Calu3 (cell line): Measurements from ENCODE around the gene PICALM. TPM values are rescaled to one million over a fixed set of nuclear protein-coding genes. Genes with fewer than 3 reads are reported as not detected.

Experiments used
- BruUV-seq: library from RNA; stranded (reverse); fragments of 400-500 nt; replicated peaks from 2 replicates; lab custom pipeline; 2021; lab: Mats Ljungman, UMichigan
- CTCF ChIA-PET: fragments of 300-600 bp; sonication (Branson Sonifier 250); formaldehyde crosslinking; loops from one replicate; lab custom pipeline; 2022; ENCODE audit warnings: antibody characterized with exemption; lab: Charles Lee
- DNase-seq: peaks from one replicate; pipeline ENCODE4 v3.0.0; 2022
- H3K27ac Mint-ChIP-seq: one replicate; pipeline ENCODE4 v1.8.0; 2022; ENCODE audit warnings: mixed read lengths; ENCODE audit not compliant: unreplicated experiment
- H3K27me3 Mint-ChIP-seq: one replicate; pipeline ENCODE4 v1.8.0; 2022; ENCODE audit warnings: mixed read lengths; ENCODE audit not compliant: unreplicated experiment
- H3K36me3 Mint-ChIP-seq: one replicate; pipeline ENCODE4 v1.8.0; 2022; ENCODE audit warnings: mild to moderate bottlenecking, moderate library complexity, mixed read lengths; ENCODE audit not compliant: insufficient read depth, unreplicated experiment
- H3K4me1 Mint-ChIP-seq: one replicate; pipeline ENCODE4 v1.8.0; 2022; ENCODE audit warnings: mild to moderate bottlenecking, low read depth, mixed read lengths; ENCODE audit not compliant: unreplicated experiment
- H3K4me3 Mint-ChIP-seq: one replicate; pipeline ENCODE4 v1.8.0; 2022; ENCODE audit warnings: mild to moderate bottlenecking, low read depth, moderate library complexity, mixed read lengths; ENCODE audit not compliant: unreplicated experiment
- H3K9me3 Mint-ChIP-seq: one replicate; pipeline ENCODE4 v1.8.0; 2022; ENCODE audit warnings: low read depth, mixed read lengths; ENCODE audit not compliant: unreplicated experiment
- CTCF ChIP-seq: fragments of 200-600 bp; IDR thresholded peaks from one replicate; pipeline ENCODE4 v1.8.0; 2022; ENCODE audit warnings: antibody characterized with exemption; ENCODE audit not compliant: unreplicated experiment
- intact Hi-C: fragments of 100-400 bp; cut with micrococcal nuclease; formaldehyde crosslinking; loops from one replicate; pipeline ENCODE4 v1.10.0; 2022; ENCODE audit not compliant: unreplicated experiment
- total RNA-seq: library from RNA; stranded (reverse); gene quantifications from 2 replicates; pipeline ENCODE4 v1.2.3, GENCODE V29; 2022

PICALM gene
- total RNA-seq, 1 experiment from 2014 or later = 124 TPM

- no peaks in the 10 kb centered on the region for H3K27me3 Mint-ChIP-seq
- intact Hi-C loops = no loop called here
- CTCF ChIA-PET = no interaction called here
- H3K4me1 Mint-ChIP-seq = no peaks in the 10 kb centered on the region
- no peaks in the 10 kb centered on the region for H3K36me3 Mint-ChIP-seq
- H3K27ac Mint-ChIP-seq = no peak overlapping the region
- no TSS peak for BruUV-seq
- no peak for DNase-seq
- H3K9me3 Mint-ChIP-seq = no peaks in the 10 kb centered on the region
- H3K4me3 Mint-ChIP-seq = no peak overlapping the region
- TF ChIP-seq CTCF = no peak
Measured at GRCh38 chr11:86101493-86101892, 32.6 kb upstream of the PICALM start.

DNA sequence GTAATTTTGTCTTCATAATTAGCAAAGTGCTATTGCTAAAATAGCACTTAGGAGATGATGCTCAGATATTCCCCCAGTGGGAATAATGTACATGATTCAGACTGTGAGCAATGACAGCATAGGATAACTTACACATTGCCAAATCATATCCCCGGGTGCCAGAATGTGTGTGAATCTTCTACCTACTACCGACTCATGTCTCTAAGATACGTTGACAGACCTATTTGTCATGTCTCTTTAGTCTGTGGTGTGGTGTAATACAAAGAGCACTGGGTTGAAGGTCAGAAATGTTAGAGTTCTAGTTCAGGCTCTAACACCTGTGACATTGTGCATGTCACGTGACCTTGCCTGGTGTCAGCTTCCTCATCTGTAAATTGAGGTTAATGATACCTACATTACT is 31.0 kb upstream of the PICALM start:
- H3K4me3 Mint-ChIP-seq = no peak overlapping the region
- DNase-seq = no peak

DNA sequence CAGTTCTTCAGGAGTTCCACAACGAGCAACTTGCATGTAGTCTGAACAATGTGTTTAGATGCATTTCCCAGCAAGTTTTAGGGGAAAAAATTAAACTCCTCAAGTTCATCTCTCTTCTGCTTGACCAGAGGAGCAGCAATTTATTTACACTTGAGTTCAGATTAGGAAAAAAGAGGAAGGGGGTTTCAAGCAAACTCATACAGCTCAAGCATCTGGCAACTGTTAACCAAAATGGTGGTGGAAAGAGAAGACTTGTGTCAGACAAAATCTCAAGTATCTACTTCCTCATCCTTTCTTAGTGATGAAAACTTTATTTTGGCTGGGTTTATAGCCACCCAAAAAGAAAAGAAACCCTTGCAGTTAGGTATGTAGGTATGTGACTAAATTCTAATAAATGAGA is 29.1 kb upstream of the PICALM start:
- H3K36me3 Mint-ChIP-seq = no peaks in the 10 kb centered on the region
- H3K4me3 Mint-ChIP-seq = no peak overlapping the region
- intact Hi-C loops = no loop called here
- no peaks in the 10 kb centered on the region for H3K4me1 Mint-ChIP-seq
- CTCF ChIA-PET = no interaction called here
- no peak for TF ChIP-seq CTCF
- no peaks in the 10 kb centered on the region for H3K27me3 Mint-ChIP-seq
- no peak overlapping the region for H3K27ac Mint-ChIP-seq
- BruUV-seq = no TSS peak
- no peaks in the 10 kb centered on the region for H3K9me3 Mint-ChIP-seq
- no peak for DNase-seq

More for the DNA sequence above, 31.0 kb upstream of the PICALM start:
- TF ChIP-seq CTCF = no peak
- Mint-ChIP-seq H3K9me3 (no peaks in the 10 kb centered on the region), H3K27me3 (no peaks in the 10 kb centered on the region), H3K27ac (no peak overlapping the region), H3K36me3 (no peaks in the 10 kb centered on the region), H3K4me1 (no peaks in the 10 kb centered on the region)
- intact Hi-C loops = no loop called here
- no TSS peak for BruUV-seq
- CTCF ChIA-PET = no interaction called here

DNA sequence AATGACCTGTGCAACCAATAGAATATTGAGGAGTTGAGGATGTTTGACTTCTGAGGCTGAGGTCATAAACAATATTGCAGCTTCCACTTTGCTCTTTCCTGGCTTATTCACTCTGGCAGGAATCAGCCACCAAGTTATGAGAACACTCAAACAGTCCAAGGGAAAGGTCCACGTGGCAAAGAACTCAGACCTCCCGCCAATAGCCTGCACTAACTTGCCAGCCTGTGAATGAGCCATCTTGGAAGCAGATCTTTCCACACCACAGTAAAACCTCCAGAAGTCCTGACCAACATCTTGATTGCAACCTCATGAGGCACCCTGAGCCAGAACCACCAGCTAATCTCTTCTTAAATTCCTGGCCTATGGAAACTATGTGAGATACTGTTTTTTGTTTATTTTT is 22.7 kb upstream of the PICALM start:
- H3K27ac Mint-ChIP-seq = no peak overlapping the region
- H3K4me3 Mint-ChIP-seq = no peak overlapping the region
- H3K36me3 Mint-ChIP-seq = no peaks in the 10 kb centered on the region
- H3K27me3 Mint-ChIP-seq = no peaks in the 10 kb centered on the region
- TF ChIP-seq CTCF = no peak
- no peak for DNase-seq
- no peaks in the 10 kb centered on the region for H3K4me1 Mint-ChIP-seq
- no peaks in the 10 kb centered on the region for H3K9me3 Mint-ChIP-seq
- no TSS peak for BruUV-seq
- intact Hi-C loops = no loop called here
- CTCF ChIA-PET = no interaction called here
